Measurements from ENCODE around the gene TBC1D10B. TPM values are rescaled to one million over a fixed set of nuclear protein-coding genes. Genes with fewer than 3 reads are reported as not detected.
"Not testable (repeated sequence)": the region's sequence is repeated elsewhere in the genome, so short reads cannot be mapped to it uniquely, and the experiment has no call there.

TBC1D10B gene
- total RNA-seq, 2 experiments from 2014 or later = 12.7 to 14.7 TPM

- Histone ChIP-seq H3K27ac (ENCODE audit: low read depth in 1 of 2, low read length in 2 of 2) (no peak overlapping the region), H3K4me3 (ENCODE audit: low read length) (no peak overlapping the region), H3K36me3 (ENCODE audit: insufficient read depth, low read length) (peaks cover 11% of the 10 kb centered on the region), H3K4me1 (ENCODE audit: insufficient read depth, low read length) (no peaks in the 10 kb centered on the region), H3K27me3 (ENCODE audit: control insufficient read depth in 1 of 2, insufficient read depth in 2 of 2, low read length in 2 of 2) (no peaks in the 10 kb centered on the region), H3K9me3 (ENCODE audit: control insufficient read depth in 1 of 2, insufficient read depth in 1 of 2, low read length in 2 of 2) (no peaks in the 10 kb centered on the region)
- intact Hi-C loops (cut with DNase I, micrococcal nuclease) = no loop called here
- Mint-ChIP-seq H3K27ac (no peak overlapping the region), H3K27me3 (no peaks in the 10 kb centered on the region), H3K36me3 (ENCODE audit: low read depth) (peaks cover 21% of the 10 kb centered on the region), H3K9me3 (no peaks in the 10 kb centered on the region), H3K4me1 (ENCODE audit: low read depth) (peaks cover 7% of the 10 kb centered on the region), H3K4me3 (no peak overlapping the region)
- ChIA-PET CTCF (interaction anchor here (0.8 kb wide), 1 partner anchor 63 kb away, joined by 3 read pairs; no protein-coding TSS in a partner anchor), POLR2A (no interaction called here)
- DNase-seq = no peak
- no peak for TF ChIP-seq CTCF (IDR thresholded peaks at IDR 0.05)
- no peak for ATAC-seq (ENCODE audit: poor library complexity)
These were observed 24.0 kb downstream of the TBC1D10B start for GRCh38 chr16:30346286-30346685.

- intact Hi-C loops (cut with DNase I, micrococcal nuclease); H3K36me3 ChIP-seq (ENCODE audit: insufficient read depth, low read length); H3K4me1 ChIP-seq (ENCODE audit: insufficient read depth, low read length); H3K27ac ChIP-seq (ENCODE audit: low read depth in 1 of 2, low read length in 2 of 2); H3K27me3 ChIP-seq (ENCODE audit: control insufficient read depth in 1 of 2, insufficient read depth in 2 of 2, low read length in 2 of 2); CTCF ChIA-PET; H3K9me3 Mint-ChIP-seq; ATAC-seq (ENCODE audit: poor library complexity); H3K4me3 ChIP-seq (ENCODE audit: low read length); H3K36me3 Mint-ChIP-seq (ENCODE audit: low read depth); H3K27me3 Mint-ChIP-seq; H3K27ac Mint-ChIP-seq; POLR2A ChIA-PET; H3K4me3 Mint-ChIP-seq; H3K4me1 Mint-ChIP-seq (ENCODE audit: low read depth); H3K9me3 ChIP-seq (ENCODE audit: control insufficient read depth in 1 of 2, insufficient read depth in 1 of 2, low read length in 2 of 2); DNase-seq: not testable (repeated sequence)
These were observed 26.8 kb downstream of the TBC1D10B start for GRCh38 chr16:30343491-30343820.

- Mint-ChIP-seq H3K27me3 (no peaks in the 10 kb centered on the region), H3K4me1 (ENCODE audit: low read depth) (peaks cover 6% of the 10 kb centered on the region), H3K27ac (no peak overlapping the region), H3K36me3 (ENCODE audit: low read depth) (no peaks in the 10 kb centered on the region), H3K4me3 (no peak overlapping the region), H3K9me3 (no peaks in the 10 kb centered on the region)
- no peak overlapping the region for H3K4me3 ChIP-seq (ENCODE audit: low read length)
- H3K27me3 ChIP-seq (ENCODE audit: control insufficient read depth in 1 of 2, insufficient read depth in 2 of 2, low read length in 2 of 2) = no peaks in the 10 kb centered on the region
- no peak overlapping the region for H3K27ac ChIP-seq (ENCODE audit: low read depth in 1 of 2, low read length in 2 of 2)
- ChIA-PET CTCF (interaction anchor here (1.6 kb wide), 1 partner anchor 67 kb away, joined by 6 read pairs; no protein-coding TSS in a partner anchor), POLR2A (no interaction called here)
- intact Hi-C loops (cut with DNase I, micrococcal nuclease) = no loop called here
- TF ChIP-seq CTCF (IDR thresholded peaks at IDR 0.05) = no peak
- DNase-seq (no peak), ATAC-seq (ENCODE audit: poor library complexity) (no peak)
- peaks cover 5% of the 10 kb centered on the region for H3K4me1 ChIP-seq (ENCODE audit: insufficient read depth, low read length)
- no peaks in the 10 kb centered on the region for H3K9me3 ChIP-seq (ENCODE audit: control insufficient read depth in 1 of 2, insufficient read depth in 1 of 2, low read length in 2 of 2)
- no peaks in the 10 kb centered on the region for H3K36me3 ChIP-seq (ENCODE audit: insufficient read depth, low read length)
These were observed 27.4 kb downstream of the TBC1D10B start for GRCh38 chr16:30342751-30343490.

- H3K27ac ChIP-seq (ENCODE audit: low read depth in 1 of 2, low read length in 2 of 2); H3K36me3 Mint-ChIP-seq (ENCODE audit: low read depth); H3K4me3 ChIP-seq (ENCODE audit: low read length); H3K27me3 Mint-ChIP-seq; intact Hi-C loops (cut with DNase I, micrococcal nuclease); H3K4me1 ChIP-seq (ENCODE audit: insufficient read depth, low read length); H3K4me1 Mint-ChIP-seq (ENCODE audit: low read depth); H3K4me3 Mint-ChIP-seq; H3K9me3 ChIP-seq (ENCODE audit: control insufficient read depth in 1 of 2, insufficient read depth in 1 of 2, low read length in 2 of 2); ATAC-seq (ENCODE audit: poor library complexity); H3K27me3 ChIP-seq (ENCODE audit: control insufficient read depth in 1 of 2, insufficient read depth in 2 of 2, low read length in 2 of 2); H3K9me3 Mint-ChIP-seq; H3K36me3 ChIP-seq (ENCODE audit: insufficient read depth, low read length); H3K27ac Mint-ChIP-seq: not testable (repeated sequence)
- POLR2A ChIA-PET = interaction anchor here (1.1 kb wide), 1 partner anchor 76 kb away, joined by 3 read pairs; no protein-coding TSS in a partner anchor
- peak in 1 of 14 experiments; percentile 25 for DNase-seq
- CTCF ChIA-PET = interaction anchor here (0.6 to 1.6 kb wide), 2 partner anchors 68 to 84 kb away, joined by 3 to 6 read pairs; no protein-coding TSS in a partner anchor
These were observed 28.3 kb downstream of the TBC1D10B start for GRCh38 chr16:30341971-30342370.

Measured in CD4-positive, alpha-beta T cell (primary cell).